RPMI7951 (cell line): Measurements from ENCODE around the gene ZNF396. TPM values are rescaled to one million over a fixed set of nuclear protein-coding genes. Genes with fewer than 3 reads are reported as not detected.
A peak's percentile ranks its signal among the peaks of the same experiment; 100 is the strongest.

ENCODE experiments used
- DNase-seq: peaks from one replicate; pipeline ENCODE4 v3.0.0-alpha.2; 2012; ENCODE audit warnings: low read depth
- total RNA-seq: library from RNA; depleted of rRNA; stranded (reverse); fragments of >200 nt; shearing (Covaris generic); gene quantifications from 2 replicates; pipeline ENCODE4 v1.2.3, GENCODE V29; 2014; rRNA removed

Gene ZNF396
- 1.1 and 2.2 TPM in 2 replicates for total RNA-seq

GRCh38 chr18:35376742-35377695 is at the start of gene ZNF396:
TSS of gene ZNF396 (minus strand) at chr18:35377337. CDS start at chr18:35374292, 3,045 bp downstream.
- peak; percentile 62 for DNase-seq

- no peak for DNase-seq
These were observed 49.6 kb upstream of the ZNF396 start for GRCh38 chr18:35426786-35427185.

- no peak for DNase-seq
These were observed 47.2 kb upstream of the ZNF396 start for GRCh38 chr18:35424356-35424755.

GRCh38 chr18:35422237-35422636 is 45.1 kb upstream of the ZNF396 start:
- no peak for DNase-seq

- DNase-seq = no peak
These were observed 41.5 kb upstream of the ZNF396 start for GRCh38 chr18:35418610-35419009.

- no peak for DNase-seq
These were observed 40.1 kb upstream of the ZNF396 start for GRCh38 chr18:35417223-35417622.

GRCh38 chr18:35415511-35416073 is 38.5 kb upstream of the ZNF396 start:
- peak; percentile 6 for DNase-seq

- DNase-seq = no peak
These were observed 36.0 kb upstream of the ZNF396 start for GRCh38 chr18:35413163-35413511.

- DNase-seq = no peak
These were observed 34.7 kb upstream of the ZNF396 start for GRCh38 chr18:35411625-35412351.

GRCh38 chr18:35410561-35410960 is 33.4 kb upstream of the ZNF396 start:
- DNase-seq = no peak

- DNase-seq = no peak
These were observed 32.8 kb upstream of the ZNF396 start for GRCh38 chr18:35409911-35410310.

GRCh38 chr18:35408843-35409261 is 31.7 kb upstream of the ZNF396 start:
- no peak for DNase-seq

GRCh38 chr18:35407871-35408481 is 30.8 kb upstream of the ZNF396 start:
- peak; percentile 62 for DNase-seq

- DNase-seq = no peak
These were observed 29.5 kb upstream of the ZNF396 start for GRCh38 chr18:35406666-35407065.

GRCh38 chr18:35397976-35398375 is 20.8 kb upstream of the ZNF396 start:
- no peak for DNase-seq

- no peak for DNase-seq
These were observed 16.6 kb upstream of the ZNF396 start for GRCh38 chr18:35393716-35394115.

GRCh38 chr18:35392375-35392774 is 15.2 kb upstream of the ZNF396 start:
- no peak for DNase-seq

- no peak for DNase-seq
These were observed 14.0 kb upstream of the ZNF396 start for GRCh38 chr18:35390951-35391700.

- peak; percentile 21 for DNase-seq
These were observed 12.0 kb upstream of the ZNF396 start for GRCh38 chr18:35389095-35389618.

- peak; percentile 21 for DNase-seq
These were observed 10.0 kb upstream of the ZNF396 start for GRCh38 chr18:35387152-35387571.

- DNase-seq = peak; percentile 73
These were observed 9.5 kb upstream of the ZNF396 start for GRCh38 chr18:35386600-35387100.
